ENCODE results near the gene CFAP46.
"Not testable (repeated sequence)": the region's sequence is repeated elsewhere in the genome, so short reads cannot be mapped to it uniquely, and the experiment has no call there.

CFAP46 gene

DNA sequence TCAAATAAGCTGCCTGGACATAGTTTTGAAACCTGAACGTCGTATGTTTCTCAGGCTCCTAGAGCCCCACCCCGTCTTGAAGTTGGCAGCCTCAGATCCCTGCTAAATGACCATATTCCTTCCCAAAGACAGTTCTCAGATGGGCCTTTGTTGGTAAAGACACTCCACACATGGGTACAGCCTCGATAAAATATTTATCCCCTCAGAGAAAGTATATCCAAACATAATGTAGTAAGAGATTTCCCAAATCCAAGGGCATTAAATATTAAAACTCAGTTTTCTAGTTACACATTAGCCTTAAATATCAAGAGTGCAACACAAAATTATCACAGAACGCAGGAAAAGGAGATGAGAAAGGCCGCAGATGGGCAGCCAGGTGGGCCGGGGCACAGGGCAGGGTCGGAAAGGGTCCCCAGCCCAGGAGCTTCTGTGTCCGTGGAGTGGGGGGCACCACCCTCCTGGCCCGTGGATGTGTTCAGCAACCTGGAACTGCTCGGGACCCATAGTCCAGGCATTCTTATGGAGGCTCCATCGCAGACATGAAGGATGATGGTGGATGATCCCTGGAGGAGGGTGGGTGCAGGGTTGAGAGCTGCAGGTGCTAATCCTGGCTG, 1.5 kb upstream of the CFAP46 start:
- DNase-seq (ENCODE audit: low read depth) = no peak

DNA sequence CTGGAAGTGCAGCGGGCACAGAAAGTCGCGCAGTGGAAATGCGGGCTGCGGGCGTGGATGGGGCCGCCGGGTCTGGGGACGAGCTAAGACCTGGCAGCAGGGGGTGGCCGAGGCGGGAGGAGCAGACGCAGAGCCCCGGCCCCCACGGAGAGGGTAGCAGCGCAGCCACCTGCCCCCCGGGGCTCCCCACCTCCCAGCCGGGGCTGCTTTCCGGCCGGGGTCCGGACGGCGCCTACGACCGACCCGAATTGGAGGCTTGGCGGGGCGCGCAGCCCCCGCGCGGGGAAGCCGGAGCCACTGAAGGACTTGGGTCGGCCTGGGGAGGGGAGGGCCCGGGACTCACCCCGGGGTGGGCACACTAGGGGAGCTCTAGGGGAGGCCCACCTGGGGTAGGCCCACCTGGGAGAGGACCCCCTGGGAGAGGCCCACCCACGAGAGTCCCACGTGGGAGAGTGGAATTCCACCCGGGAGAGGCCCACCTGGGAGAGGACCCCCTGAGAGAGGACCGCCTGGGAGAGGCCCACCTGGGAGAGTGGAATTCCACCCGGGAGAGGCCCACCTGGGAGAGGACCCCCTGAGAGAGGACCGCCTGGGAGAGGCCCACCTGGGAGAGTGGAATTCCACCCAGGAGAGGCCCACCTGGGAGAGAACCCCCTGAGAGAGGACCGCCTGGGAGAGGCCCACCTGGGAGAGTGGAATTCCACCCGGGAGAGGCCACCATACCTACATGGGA, 854 bp upstream of the CFAP46 start:
- no peak for DNase-seq (ENCODE audit: low read depth)

DNA sequence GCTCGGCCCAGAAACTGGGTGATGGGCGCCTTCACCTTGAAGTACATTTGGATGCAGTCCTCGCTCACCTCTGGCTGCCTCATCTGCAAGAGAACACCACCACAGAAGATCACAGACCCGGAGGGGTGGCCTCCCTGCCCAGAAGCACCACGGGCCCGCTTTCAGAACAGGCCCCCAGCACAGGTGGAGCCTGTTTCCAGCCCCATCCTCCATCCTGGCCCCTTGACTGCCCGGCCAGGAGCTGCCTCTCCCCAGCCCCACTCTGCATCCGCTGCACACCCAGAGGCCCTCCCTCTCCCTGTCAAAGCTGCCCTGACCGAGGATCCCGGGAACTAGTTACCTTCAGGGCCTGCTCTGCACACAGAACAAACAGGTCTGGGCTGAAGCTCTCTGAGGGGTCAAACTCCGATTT, 724 bp downstream of the CFAP46 start:
- no peak for DNase-seq (ENCODE audit: low read depth)

DNA sequence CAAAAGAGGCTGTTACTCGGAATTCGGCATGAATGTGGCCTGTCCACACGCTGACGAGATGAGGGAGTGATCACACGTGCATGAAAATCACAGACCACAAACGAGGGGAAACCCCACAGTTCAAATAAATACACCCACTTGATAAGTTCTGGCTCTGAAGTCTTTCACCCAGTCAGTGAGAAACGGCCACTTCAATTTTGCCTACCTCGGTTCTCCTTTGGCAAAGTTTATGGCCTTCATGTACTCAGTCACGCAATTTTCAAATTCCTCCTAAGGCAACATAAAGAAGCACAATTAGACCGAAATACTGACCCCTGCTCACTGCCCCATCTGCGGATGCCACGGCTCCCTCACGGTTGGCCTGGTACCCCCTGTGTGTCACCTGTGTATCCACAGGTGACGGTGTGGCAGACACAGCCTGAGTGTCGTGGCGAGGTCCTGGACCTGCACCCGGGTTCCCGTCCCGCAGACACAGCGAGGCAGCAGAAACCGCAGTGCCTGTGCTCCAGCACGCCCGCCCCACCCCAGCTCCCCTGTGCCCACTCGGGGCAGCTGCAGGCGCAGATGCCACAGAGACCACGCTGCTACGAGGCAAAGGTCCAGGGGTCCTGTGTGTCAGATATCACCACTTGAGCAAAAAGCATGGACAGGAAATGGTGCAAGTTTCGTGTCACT, 1.4 kb downstream of the CFAP46 start:
- DNase-seq (ENCODE audit: low read depth) = no peak

DNA sequence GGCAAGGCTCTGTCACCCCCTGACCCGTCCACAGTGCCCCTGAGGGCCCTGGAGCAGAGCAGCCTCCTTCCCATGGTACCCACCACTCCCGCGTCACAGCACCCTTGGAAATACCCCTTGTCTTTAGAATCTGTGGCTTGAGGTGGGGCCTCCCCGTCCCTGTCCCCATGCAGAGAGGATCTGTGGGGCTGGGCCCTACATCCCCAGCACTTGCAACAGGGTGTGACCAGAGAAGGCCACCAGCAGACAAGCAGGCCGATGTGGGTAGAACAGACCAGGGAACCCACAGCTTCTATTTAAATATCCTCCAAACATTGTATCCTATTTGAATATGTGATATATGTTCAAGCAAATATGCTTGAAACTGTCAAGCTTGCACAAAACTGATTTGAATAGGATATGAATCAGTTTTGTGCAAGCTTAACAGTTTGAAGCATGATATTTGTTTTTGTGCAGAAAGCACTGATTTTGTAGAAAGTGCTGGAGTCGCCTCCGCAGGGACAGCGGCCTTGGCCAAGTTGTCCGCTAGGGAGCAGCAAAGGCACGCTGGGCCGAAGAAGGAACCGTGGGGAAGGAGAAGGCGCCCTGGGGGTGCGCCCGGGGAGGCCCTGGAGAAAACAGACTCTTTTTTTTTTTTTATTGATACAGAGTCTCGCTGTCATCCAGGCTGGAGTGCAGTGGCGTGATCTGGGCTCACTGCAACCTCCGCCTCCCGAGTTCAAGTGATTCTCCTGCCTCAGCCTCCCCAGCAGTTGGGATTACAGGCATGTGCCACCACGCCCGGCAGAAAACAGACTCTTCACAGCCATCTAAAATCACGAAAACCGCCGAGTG, 2.2 kb downstream of the CFAP46 start:
- no peak for DNase-seq (ENCODE audit: low read depth)

DNA sequence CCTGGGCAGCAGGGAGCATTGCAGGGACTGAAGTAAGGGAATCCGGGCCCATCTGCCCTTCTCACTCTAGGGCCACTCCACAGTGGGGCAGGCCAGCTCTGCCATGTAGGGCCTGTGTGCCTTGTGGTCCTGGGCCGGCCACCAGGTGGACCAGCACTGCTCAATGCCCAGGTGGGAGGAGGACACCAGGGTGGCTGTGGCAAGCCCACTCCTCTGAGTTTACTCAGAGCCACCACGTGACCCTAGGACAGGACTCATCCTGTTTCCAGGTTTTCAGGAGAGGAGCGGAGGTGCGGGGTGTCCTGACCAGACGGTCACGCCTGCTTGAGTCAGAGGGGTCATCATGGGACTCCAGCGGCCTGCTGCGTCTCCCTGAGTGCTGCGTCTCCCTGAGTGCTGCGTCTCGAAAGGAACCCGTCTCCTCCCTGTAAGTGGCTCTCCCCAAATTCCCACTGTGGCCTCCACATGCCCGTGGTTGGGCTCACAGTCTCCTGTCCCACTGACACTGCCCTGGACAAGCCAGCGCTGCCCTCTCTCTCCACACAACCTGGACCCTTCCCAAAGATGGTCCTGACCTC, 2.9 kb downstream of the CFAP46 start:
- DNase-seq (ENCODE audit: low read depth) = no peak

DNA sequence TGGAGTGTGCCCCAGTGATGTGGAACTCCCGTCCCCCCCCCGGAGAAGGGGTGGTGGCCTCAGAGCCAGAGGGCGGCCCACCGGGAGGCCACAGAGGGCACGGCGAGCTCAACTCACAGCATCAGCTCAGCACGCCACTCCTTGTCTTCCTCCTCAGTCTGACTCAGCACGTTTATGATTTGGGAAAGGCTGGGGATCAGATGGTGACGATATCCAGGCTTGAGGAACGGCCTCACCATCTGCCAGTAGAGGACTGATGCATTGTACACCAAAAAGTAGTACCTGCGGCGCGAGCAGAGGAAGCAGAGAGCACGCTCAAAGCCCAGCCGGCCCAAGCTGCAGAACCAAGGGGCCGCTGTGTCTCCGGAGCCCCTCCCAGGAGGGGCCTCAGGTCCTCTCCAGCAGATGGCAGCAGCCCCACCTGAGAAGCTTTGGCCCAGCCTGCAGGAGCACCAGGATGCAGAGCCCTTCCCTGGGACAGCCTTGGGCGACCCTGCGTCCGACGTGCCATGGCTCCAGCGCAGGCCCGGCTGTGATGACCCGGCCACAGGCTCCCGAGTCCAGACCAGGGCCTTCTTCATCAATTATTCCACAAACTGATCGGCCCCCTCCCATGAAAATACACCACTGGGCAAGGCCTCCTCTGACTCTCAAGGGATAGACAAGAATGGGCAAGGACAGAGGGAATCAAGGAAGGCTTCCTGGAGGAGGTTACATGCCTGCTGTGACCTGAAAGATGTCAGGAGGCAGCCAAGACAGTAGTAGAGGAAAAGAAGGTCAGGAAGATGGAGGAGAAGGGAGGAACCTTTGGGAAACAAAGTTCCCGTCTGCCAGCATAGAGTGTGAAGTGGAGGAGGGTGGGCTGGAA, 3.7 kb downstream of the CFAP46 start:
- DNase-seq (ENCODE audit: low read depth) = no peak

DNA sequence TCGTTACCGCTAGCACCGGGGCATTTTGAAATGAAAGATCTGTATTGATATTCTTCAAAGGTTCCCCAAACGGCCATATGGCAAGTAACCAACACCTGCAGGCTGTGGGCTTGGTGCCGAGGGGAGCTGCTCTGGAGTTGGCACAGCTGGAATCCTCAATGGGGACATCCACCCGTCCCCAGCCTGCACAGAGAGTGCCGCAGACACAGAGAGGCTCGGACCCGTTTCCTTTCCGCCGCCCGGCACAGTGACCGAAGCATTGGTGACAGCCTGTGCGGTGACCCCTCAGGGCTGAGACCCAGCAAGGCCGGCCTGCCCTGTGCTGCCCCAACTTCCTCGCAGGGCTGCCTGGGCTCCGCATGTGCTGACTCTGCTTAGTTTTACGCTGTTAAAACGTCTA, 4.5 kb downstream of the CFAP46 start:
- DNase-seq (ENCODE audit: low read depth) = no peak

DNA sequence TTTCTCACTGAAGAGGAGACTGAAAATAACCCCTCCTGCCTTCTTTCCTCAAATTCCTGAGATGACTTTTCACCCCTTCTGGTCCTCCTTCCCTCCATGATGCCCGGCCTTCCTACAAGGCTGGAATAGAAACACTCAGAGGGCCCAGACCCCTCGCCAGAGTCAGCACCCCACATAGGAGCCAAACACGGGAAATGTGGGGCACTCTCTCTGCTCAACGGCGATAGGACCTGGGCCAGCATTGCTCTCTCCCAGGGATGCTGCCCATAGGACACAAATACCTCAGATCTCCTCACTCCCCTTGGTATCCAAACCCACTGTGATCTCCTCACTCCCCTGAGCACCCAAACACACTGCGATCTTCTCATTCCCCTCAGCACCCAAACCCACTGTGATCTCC, 7.4 kb downstream of the CFAP46 start:
- no peak for DNase-seq (ENCODE audit: low read depth)

DNA sequence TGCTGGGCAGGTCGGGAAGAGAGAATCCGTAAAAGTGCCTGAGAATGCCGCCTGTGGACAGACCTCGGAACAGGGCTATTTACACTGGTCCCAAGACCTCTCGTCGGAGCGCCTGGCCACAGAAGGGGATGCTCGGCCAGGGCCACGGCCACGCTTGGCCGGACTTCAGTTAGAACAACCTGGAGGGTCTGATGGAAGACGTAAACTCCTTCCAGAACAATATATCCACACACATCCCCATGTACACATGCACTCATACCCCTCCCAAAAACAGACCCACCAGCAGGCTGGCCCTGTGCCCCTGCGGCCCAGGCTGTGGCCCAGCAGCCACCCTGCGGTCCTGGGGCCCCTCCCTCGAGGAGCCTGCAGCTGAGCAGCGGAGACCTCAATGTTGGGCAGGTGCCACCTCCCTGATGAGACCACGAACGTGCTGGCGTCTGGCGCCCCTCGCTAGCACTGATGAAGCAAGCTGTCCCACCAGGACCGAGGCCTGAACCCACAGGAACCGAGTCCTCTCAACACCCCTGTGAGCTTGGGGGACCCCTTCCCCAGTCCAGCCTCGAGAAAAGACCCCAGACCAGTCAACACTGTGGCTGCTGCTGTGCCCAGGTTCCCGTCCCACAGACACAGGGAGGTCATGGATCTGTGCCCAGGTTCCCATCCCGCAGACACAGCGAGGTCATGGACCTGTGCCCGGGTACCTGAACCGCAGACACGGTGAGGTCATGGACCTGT, 8.9 kb downstream of the CFAP46 start:
- DNase-seq (ENCODE audit: low read depth) = no peak

DNA sequence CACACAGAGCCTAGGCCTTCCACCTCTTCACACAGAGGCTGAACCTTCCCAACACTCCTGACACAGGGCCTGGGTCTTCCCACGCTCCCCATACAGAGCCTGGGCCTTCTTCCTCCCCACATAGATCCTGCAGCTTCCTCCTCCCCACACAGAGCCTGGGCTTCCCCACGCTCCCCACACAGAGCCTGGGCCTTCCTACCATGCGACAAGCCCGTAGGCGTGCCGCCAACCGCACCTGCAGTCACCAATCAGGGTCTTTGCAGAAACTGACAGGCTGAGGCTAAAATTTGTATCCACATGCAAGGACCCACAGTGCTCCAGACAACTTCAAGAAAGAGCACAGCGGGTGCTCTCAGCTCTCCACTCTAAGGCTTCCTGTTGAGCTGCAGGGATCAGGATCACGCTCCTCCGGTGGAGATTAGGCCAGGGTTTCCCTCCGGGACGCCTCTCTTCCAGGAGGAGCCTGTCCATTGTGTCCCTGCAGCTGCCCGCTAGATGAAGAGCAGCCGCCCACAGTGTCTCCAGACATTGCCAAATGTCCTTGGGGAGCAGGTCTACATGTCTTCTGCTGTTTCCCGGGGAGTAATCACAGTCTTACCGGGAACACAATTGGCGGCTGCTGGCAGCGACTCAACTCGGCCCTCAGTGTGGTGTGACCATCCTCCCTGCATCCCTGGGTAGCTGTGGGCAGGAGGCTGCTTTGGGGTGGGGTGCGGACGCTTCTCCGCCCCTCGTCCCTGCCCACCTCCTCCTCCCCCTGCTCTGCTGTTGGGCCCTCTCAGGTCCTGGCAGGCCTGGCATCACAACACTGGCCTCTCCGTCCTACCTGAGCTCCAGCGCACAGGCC, 9.7 kb downstream of the CFAP46 start:
- DNase-seq (ENCODE audit: low read depth) = no peak

DNA sequence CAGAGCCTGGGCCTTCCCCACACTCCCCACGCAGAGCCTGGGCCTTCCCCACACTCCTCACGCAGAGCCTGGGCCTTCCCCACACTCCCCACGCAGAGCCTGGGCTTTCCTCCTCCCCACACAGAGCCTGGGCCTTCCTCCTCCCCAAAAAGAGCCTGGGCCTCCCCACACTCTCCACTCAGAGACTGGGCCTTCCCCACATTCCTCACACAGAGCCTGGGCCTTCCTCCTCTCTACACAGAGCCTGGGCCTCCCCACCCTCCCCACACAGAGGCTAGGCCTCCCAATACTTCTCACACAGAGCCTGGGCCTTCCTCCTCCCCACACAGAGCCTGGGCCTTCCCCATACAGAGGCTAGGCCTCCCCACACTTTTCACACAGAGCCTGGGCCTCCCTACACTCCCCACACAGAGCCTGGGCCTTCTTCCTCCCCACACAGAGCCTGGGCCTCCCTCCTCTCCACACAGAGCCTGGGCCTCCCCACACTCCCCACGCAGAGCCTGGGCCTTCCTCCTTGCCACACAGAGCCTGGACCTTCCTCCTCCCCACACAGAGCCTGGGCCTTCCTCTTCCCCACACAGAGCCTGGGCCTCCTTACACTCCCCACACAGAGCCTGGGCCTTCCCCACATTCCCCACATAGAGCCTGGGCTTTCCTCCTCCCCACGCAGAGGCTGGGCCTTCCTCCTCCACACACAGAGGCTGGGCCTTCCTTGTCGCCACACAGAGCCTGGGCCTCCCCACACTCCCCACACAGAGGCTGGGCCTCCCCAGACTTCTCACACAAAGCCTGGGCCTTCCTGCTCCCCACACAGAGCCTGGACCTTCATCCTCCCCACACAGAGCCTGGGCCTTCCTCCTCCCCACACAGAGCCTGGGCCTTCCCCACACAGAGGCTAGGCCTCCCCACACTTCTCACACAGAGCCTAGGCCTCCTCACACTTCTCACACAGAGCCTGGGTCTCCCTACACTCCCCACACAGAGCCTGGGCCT, 10.8 kb downstream of the CFAP46 start:
- DNase-seq (ENCODE audit: low read depth) = not testable (repeated sequence)

DNA sequence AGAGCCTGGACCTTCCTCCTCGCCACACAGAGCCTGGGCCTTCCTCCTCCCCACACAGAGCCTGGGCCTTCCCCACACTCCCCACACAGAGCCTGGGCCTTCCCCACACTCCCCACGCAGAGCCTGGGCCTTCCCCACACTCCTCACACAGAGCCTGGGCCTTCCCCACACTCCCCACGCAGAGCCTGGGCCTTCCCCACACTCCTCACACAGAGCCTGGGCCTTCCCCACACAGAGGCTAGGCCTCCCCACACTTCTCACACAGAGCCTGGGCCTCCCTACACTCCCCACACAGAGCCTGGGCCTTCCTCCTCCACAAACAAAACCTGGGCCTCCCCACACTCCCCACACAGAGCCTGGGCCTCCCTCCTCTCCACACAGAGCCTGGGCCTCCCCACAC, 11.7 kb downstream of the CFAP46 start:
- DNase-seq (ENCODE audit: low read depth) = not testable (repeated sequence)

DNA sequence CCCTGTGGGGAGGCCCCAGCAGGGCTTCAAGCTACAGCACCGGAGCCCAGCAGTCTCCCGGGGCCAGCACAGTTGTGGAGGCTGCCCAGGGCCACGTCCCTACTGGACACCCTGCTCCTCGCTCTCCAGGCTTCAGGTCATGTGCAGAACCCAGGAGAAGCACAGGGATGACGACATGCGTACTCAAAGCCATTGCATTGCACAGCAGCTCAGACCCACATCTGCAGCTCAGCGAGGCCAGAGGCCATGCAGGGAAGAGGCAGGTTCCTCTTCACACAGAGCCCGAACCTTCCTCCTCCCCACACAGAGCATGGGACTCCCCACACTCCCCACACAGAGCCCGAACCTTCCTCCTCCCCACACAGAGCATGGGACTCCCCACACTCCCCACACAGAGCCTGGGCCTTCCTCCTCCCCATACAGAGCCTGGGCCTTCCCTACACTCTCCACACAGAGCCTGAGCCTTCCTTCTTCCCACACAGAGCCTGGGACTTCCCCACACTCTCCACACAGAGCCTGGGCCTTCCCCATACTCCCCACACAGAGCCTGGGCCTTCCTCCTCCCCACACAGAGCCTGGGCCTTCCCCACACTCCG, 12.3 kb downstream of the CFAP46 start:
- DNase-seq (ENCODE audit: low read depth) = no peak

DNA sequence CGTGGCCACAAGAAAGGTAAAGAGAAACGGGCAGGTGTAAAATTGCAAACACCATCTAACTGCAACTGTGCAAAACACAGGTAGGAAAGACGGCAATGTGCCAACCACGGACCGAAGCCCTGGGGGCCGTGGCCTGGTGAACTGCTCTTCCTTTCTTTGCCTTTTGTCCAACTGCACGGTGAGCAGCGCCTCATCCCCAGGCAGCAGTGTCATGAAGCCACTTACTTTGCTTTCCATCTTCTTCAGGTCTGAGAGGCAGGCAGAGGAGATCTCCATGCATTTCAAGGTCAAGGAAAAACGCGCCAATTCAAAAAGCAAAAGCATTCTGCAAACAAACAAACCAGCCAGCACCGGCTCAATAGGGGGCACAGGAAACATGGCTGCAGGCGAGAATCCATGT, 12.9 kb downstream of the CFAP46 start:
- no peak for DNase-seq (ENCODE audit: low read depth)

DNA sequence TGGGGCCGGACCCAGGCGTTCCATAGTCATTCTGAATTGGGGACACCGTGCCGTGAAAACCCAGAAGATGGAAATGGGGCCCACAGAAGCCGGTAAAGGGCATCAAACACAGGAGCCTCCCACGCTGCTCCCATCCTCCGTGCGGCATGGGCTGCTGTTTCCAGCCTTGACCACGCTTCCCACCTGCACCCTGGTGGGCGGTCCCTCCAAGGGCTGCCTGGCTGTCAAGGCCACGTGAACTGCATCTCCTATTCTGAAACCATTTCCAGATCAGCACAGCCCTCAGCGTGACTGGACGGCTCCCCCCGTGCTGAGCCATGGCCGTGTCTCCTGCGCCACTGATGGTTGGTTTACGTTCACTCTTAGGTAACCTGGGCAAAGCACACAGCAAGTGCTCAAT, 14.1 kb downstream of the CFAP46 start:
- DNase-seq (ENCODE audit: low read depth) = no peak

DNA sequence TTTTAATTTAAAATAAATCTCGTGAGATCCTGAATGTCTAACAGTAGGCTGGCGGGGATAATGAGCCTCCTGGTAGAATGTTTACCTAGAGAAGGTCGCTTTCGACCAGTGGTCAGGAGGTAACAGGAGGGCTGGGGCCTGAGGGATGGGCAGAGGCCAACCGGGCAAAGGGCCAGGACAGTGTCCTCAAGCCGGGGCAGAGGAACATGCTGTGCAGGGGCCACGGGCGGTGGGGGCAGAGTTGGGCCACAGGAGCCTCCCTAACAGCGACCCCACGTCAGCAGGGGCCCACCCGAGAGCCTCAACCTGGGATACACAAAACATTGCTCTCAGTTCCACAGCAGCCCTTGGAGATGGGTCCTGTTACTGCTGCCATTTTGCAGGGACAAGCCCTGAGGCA, 14.5 kb downstream of the CFAP46 start:
- no peak for DNase-seq (ENCODE audit: low read depth)

Measured in stimulated activated CD8-positive, alpha-beta memory T cell treated with anti-CD3 and anti-CD28 coated beads, Interleukin-15, amount 100 ng/mL, for 24 hours (primary cell).